Activated B cell treated with CpG ODN at 0.5 μM for 24 hours (primary cell): Measurements from ENCODE around the gene SLC43A2. TPM values are rescaled to one million over a fixed set of nuclear protein-coding genes. Genes with fewer than 3 reads are reported as not detected.
A peak's percentile ranks its signal among the peaks of the same experiment; 100 is the strongest.

Source experiments
- ATAC-seq: fragments of 200-7000 bp; cut with Tn5 transposase; one replicate; pipeline ENCODE4 v1.10.0; 2021; ENCODE audit warnings: low read depth, mild to moderate bottlenecking, moderate library complexity
- CTCF ChIA-PET: fragments of 350-600 bp; sonication (Branson Sonifier 250); formaldehyde crosslinking; loops from one replicate; lab custom pipeline; 2021; ENCODE audit warnings: antibody characterized with exemption; lab: Charles Lee
- POLR2A ChIA-PET: fragments of 350-600 bp; sonication (Branson Sonifier 250); formaldehyde crosslinking; loops from one replicate; lab custom pipeline; 2021; ENCODE audit warnings: antibody characterized with exemption; lab: Charles Lee
- DNase-seq: peaks from one replicate; pipeline ENCODE4 v3.0.0; 2022
- H3K27ac Mint-ChIP-seq: one replicate; pipeline ENCODE4 v1.8.0; 2020; ENCODE audit warnings: mixed read lengths
- H3K27me3 Mint-ChIP-seq: one replicate; pipeline ENCODE4 v1.8.0; 2021; ENCODE audit warnings: mixed read lengths
- H3K36me3 Mint-ChIP-seq: one replicate; pipeline ENCODE4 v1.8.0; 2021; ENCODE audit warnings: low read depth, mixed read lengths
- H3K4me1 Mint-ChIP-seq: one replicate; pipeline ENCODE4 v1.8.0; 2021; ENCODE audit warnings: mixed read lengths
- H3K4me3 Mint-ChIP-seq: one replicate; pipeline ENCODE4 v1.8.0; 2020; ENCODE audit warnings: mild to moderate bottlenecking, mixed read lengths
- H3K9me3 Mint-ChIP-seq: one replicate; pipeline ENCODE4 v1.8.0; 2020; ENCODE audit warnings: mixed read lengths
- intact Hi-C: fragments of 100-400 bp; cut with micrococcal nuclease; formaldehyde crosslinking; loops from one replicate; pipeline ENCODE4 v1.15.1; 2024
- total RNA-seq: library from RNA; stranded (reverse); gene quantifications from 2 replicates; pipeline ENCODE4 v1.2.3, GENCODE V29; 2022
- TF ChIP-seq, protein P1 (sequence below): fragments of 200-600 bp; IDR thresholded peaks from one replicate; pipeline ENCODE4 v1.8.0; 2022; ENCODE audit warnings: antibody characterized with exemption, mild to moderate bottlenecking

SLC43A2 gene
- total RNA-seq, 1 donor from 2014 or later, result 167 TPM

DNA sequence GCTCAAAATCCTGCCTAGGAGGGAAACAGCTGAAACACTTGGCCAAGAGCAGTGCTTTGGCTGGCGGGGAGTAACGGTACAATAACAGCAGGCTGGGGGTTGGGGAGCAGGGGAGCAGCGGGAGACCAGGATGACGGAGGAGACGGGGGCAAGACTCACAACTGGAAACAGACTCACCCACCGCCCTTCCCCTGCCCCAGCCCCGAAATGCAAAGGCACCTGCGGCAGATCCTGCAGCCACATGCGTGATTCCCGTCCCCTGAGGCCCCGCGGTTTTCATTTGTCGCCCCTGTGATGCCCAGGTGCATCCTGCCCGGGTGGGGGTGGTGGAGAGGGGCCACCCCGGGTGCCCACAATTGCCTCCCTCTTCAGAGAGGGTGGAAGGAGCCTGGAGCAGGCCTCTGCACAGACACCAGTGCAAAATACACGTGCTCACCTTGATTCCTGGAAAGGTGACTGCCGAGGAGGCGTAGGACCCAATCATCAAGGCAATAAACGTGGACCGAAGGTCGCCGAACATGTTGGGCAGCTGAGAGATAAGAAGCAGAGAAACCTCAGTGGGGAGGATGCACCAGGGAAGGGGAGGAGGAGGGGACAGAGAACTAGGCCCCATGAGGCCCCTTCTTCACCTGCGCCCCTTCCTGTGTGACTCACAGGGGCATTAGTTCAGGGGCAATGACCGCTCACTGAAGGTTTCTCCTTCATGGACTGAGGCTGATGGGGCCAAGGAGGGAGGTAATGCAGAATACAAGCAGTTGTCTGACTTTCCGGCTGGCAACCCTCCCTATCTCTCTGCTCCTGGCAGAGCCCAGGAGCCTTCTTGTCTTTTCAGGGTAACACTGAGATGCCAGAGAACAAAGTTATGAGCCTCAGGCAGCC is 35.6 kb downstream of the SLC43A2 start:
- H3K4me1 Mint-ChIP-seq, result peaks cover 62% of the 10 kb centered on the region
- peak; percentile 83 for ATAC-seq
- H3K27ac Mint-ChIP-seq, result peak overlapping the region; percentile 97
- intact Hi-C loops, result loop anchor here (1.0 kb wide), 4 partner anchors 14 to 51 kb away; partner anchors contain the start of gene SLC43A2
- H3K4me3 Mint-ChIP-seq, result peak overlapping the region; percentile 82
- DNase-seq, result peak; percentile 99
- CTCF ChIA-PET, result interaction anchor here (0.8 to 5.2 kb wide), 4 partner anchors 19 to 56 kb away, joined by 3 to 26 read pairs (median 3); partner anchors contain the start of gene SLC43A2
- POLR2A ChIA-PET, result interaction anchor here (0.6 to 11.4 kb wide), 16 partner anchors 10 to 718 kb away, joined by 3 to 222 read pairs (median 4); partner anchors contain the start of gene SLC43A2
- H3K27me3 Mint-ChIP-seq, result no peaks in the 10 kb centered on the region
- H3K9me3 Mint-ChIP-seq, result no peaks in the 10 kb centered on the region
- TF ChIP-seq, protein P1, sequence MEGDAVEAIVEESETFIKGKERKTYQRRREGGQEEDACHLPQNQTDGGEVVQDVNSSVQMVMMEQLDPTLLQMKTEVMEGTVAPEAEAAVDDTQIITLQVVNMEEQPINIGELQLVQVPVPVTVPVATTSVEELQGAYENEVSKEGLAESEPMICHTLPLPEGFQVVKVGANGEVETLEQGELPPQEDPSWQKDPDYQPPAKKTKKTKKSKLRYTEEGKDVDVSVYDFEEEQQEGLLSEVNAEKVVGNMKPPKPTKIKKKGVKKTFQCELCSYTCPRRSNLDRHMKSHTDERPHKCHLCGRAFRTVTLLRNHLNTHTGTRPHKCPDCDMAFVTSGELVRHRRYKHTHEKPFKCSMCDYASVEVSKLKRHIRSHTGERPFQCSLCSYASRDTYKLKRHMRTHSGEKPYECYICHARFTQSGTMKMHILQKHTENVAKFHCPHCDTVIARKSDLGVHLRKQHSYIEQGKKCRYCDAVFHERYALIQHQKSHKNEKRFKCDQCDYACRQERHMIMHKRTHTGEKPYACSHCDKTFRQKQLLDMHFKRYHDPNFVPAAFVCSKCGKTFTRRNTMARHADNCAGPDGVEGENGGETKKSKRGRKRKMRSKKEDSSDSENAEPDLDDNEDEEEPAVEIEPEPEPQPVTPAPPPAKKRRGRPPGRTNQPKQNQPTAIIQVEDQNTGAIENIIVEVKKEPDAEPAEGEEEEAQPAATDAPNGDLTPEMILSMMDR, result no peak
- peaks cover 45% of the 10 kb centered on the region for H3K36me3 Mint-ChIP-seq

DNA sequence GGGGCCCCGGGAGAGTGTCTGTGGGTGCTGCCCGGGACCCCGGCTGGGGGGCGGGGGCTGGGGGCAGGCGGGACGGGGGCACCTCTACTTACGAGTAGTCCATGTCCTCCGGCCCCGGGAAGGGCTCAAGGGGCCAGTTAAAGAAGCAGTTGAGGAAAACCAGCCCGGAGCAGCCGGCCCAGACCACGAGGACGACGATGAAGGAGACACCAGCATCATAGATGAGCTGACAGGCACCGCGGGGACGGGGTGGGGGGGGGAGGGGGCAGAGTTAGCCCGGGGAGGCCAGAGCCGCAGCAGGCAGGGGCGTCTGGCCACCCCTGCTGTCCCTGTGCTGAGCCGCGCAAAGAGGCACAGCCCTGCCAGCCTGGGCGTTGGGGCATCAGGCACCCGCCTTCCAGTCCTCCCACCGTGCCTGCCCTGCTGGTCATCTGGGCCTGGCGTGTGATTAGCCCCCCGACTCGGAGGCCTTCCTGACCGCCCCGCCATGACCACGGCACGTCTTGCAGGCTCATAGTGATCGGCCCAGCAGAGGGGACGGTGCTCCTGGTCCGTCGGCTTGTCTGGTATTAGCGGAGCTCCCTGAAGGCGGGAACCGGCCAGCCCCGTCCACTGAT is 37.1 kb downstream of the SLC43A2 start:
- ChIA-PET CTCF (interaction anchor here (1.4 to 5.2 kb wide), 2 partner anchors 17 to 58 kb away, joined by 3 to 26 read pairs; no protein-coding TSS in a partner anchor), POLR2A (interaction anchor here (0.6 to 11.4 kb wide), 12 partner anchors 9 to 238 kb away, joined by 3 to 222 read pairs (median 8); partner anchors contain the start of genes PITPNA, RPA1, SLC43A2 and SMYD4)
- no peaks in the 10 kb centered on the region for H3K27me3 Mint-ChIP-seq
- TF ChIP-seq, protein P1, result no peak
- H3K9me3 Mint-ChIP-seq, result no peaks in the 10 kb centered on the region
- ATAC-seq, result no peak
- peaks cover 59% of the 10 kb centered on the region for H3K4me1 Mint-ChIP-seq
- no peak for DNase-seq
- H3K36me3 Mint-ChIP-seq, result peaks cover 53% of the 10 kb centered on the region
- intact Hi-C loops, result loop anchor here (1.0 kb wide), 1 partner anchor 14 kb away; no protein-coding TSS in a partner anchor
- H3K4me3 Mint-ChIP-seq, result no peak overlapping the region
- H3K27ac Mint-ChIP-seq, result peak overlapping the region; percentile 97

DNA sequence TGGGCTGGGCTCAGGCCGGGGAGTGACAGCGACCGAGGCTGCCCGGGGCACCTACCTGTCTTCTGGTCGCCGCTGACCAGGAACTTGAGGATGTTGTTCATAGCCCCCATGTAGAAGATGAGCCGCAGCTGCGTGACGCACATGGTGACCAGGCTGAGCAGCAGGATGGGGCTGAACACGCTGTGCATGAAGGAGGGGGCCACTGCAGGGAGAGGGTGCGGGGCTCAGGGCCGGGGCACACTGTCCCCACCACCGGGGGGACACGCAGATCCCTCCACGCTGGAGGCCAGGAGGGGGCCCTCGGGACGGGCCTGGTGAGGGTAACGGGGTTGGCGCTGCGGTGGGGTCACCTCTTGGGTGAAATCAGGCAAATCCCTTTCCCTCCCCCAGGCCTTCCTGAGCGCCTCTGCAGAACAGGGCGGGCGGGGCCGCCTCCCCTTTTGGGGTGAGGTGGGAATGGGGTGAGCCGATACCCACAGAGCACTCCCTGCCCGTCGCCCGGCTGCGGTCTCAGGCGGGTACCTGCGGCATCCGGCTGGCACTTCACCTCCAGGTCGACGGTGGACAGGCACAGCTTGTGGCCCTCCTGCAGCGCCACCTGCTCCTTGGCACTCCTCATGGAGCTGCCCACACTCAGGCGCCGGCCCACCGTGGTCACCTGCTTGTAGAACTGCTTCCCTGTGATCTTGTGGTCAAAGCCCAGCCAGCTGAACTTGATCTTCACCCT is 37.7 kb downstream of the SLC43A2 start:
- no peak overlapping the region for H3K4me3 Mint-ChIP-seq
- ChIA-PET CTCF (interaction anchor here (5.2 kb wide), 1 partner anchor 17 kb away, joined by 26 read pairs; no protein-coding TSS in a partner anchor), POLR2A (interaction anchor here (0.7 to 11.4 kb wide), 5 partner anchors 9 to 38 kb away, joined by 3 to 222 read pairs (median 71); partner anchors contain the start of gene SLC43A2)
- H3K27ac Mint-ChIP-seq, result no peak overlapping the region
- H3K27me3 Mint-ChIP-seq, result no peaks in the 10 kb centered on the region
- TF ChIP-seq, protein P1, result no peak
- ATAC-seq (no peak), DNase-seq (no peak)
- peaks cover 55% of the 10 kb centered on the region for H3K4me1 Mint-ChIP-seq
- no peaks in the 10 kb centered on the region for H3K9me3 Mint-ChIP-seq
- peaks cover 56% of the 10 kb centered on the region for H3K36me3 Mint-ChIP-seq
- intact Hi-C loops, result no loop called here

DNA sequence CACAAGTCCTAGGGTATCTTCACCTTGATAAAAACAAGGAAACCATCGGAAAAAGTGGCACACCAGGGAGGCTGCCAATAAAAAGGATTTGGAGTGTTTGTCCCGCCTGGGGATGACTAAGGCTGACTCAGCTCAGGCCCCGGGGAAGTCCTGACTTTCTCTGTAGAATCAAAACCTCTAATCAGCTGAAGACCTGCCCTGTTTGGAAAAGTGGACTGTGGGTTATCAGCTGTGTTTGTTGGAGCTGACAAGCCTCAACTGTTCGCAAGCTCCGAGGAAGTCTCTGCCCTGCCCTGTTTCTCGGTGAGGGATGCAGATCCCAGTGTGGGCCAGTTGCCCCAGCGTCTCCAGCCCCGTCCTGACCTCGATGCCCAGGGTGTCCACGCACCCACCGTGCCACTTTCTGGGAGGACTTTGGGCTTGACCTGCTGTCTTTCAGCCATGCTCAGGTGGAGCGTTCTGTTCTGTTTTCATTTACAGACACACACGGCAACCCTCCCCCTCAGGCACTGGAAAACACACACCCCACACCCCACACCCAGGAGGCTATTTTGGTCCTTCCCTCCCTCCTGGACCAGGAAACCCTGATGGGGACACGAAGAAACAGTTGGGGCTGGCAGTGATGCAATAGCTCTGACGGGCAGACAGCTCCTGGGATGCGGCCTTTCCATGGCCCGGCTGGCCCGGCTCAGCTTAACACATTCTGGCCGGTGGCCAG is 38.4 kb downstream of the SLC43A2 start:
- TF ChIP-seq, protein P1, result no peak
- intact Hi-C loops, result no loop called here
- no peak for ATAC-seq
- peaks cover 62% of the 10 kb centered on the region for H3K36me3 Mint-ChIP-seq
- ChIA-PET POLR2A (interaction anchor here (6.3 to 11.4 kb wide), 4 partner anchors 12 to 38 kb away, joined by 42 to 222 read pairs (median 94); partner anchors contain the start of gene SLC43A2), CTCF (interaction anchor here (5.2 kb wide), 1 partner anchor 16 kb away, joined by 26 read pairs; no protein-coding TSS in a partner anchor)
- no peaks in the 10 kb centered on the region for H3K27me3 Mint-ChIP-seq
- no peaks in the 10 kb centered on the region for H3K9me3 Mint-ChIP-seq
- H3K4me1 Mint-ChIP-seq, result peaks cover 48% of the 10 kb centered on the region
- DNase-seq, result no peak
- peak overlapping the region; percentile 46 for H3K27ac Mint-ChIP-seq
- H3K4me3 Mint-ChIP-seq, result no peak overlapping the region
